C4-2B (cell line): ENCODE data around the gene MLLT3.

Source experiments
- ZFX ChIP-seq: fragments of 450-650 bp; IDR thresholded peaks from 2 replicates; pipeline ENCODE4 v1.6.1; 2017
- TF ChIP-seq, protein P1 (sequence below): fragments of 450-650 bp; conservative IDR thresholded peaks from 2 replicates; pipeline ENCODE4 v1.5.1; 2017; ENCODE audit warnings: mild to moderate bottlenecking

DNA sequence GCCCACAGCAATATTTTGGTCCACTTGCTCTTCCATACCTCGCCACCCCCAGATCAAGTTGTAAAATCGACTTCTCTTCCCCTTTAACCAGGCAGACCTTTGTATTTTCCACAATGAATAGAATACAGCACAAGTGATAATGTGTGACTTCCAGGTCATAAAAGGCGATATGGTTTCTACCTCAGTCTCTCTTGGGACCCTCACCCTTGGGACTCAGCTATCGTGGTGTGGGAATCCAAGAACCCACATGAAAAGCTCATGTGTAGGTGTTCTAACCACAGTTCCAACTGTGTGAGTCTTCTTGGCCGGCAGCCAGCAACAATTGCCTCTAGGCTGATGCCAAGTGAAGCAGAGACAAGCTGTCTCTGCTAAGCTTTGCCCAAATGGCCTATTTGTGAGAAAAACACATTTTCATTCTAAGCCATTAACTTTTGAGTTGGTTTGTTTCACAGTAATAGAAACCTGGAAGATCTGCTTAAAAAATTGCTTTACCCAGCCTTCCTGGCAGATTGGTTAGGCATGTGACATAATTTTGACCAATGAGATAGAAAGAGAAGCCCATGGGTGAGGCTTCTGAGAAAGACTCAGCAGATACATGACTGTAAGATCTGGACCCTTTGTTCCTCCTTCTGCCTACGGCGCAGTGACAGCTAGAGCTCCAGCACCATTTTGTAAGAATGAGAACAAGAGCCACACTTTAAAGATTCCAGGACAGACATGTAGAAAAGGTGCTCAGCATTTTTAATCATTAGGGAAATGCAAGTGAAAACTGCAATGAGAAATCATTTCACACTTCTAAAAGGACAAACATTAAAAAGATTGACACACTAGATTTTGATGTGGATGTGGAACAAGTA lies 18.3 kb upstream of the MLLT3 start:
- TF ChIP-seq, protein P1, sequence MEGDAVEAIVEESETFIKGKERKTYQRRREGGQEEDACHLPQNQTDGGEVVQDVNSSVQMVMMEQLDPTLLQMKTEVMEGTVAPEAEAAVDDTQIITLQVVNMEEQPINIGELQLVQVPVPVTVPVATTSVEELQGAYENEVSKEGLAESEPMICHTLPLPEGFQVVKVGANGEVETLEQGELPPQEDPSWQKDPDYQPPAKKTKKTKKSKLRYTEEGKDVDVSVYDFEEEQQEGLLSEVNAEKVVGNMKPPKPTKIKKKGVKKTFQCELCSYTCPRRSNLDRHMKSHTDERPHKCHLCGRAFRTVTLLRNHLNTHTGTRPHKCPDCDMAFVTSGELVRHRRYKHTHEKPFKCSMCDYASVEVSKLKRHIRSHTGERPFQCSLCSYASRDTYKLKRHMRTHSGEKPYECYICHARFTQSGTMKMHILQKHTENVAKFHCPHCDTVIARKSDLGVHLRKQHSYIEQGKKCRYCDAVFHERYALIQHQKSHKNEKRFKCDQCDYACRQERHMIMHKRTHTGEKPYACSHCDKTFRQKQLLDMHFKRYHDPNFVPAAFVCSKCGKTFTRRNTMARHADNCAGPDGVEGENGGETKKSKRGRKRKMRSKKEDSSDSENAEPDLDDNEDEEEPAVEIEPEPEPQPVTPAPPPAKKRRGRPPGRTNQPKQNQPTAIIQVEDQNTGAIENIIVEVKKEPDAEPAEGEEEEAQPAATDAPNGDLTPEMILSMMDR: no peak
- TF ChIP-seq ZFX: no peak
